Hepatocyte (in vitro differentiated cells): ENCODE results near the gene ZMIZ1. TPM values are rescaled to one million over a fixed set of nuclear protein-coding genes. Genes with fewer than 3 reads are reported as not detected.
A peak's percentile ranks its signal among the peaks of the same experiment; 100 is the strongest.

Experiments
- DNase-seq: peaks from one replicate; pipeline ENCODE4 v3.0.0-alpha.2; 2016; ENCODE audit warnings: low spot score
- H2AFZ ChIP-seq: fragments of 200-600 bp; sonication (generic); 2 replicates; pipeline ENCODE4 v1.6.0; 2016; ENCODE audit warnings: antibody characterized with exemption, mild to moderate bottlenecking
- H3K27ac ChIP-seq: fragments of 200-600 bp; sonication (generic); 2 replicates; pipeline ENCODE4 v1.5.1; 2016; ENCODE audit warnings: mild to moderate bottlenecking
- H3K27me3 ChIP-seq: fragments of 200-600 bp; sonication (generic); 2 replicates; pipeline ENCODE4 v1.6.1; 2016
- H3K36me3 ChIP-seq: fragments of 200-600 bp; sonication (generic); replicated peaks from 2 replicates; pipeline ENCODE4 v1.5.1; 2016; ENCODE audit warnings: low read depth; ENCODE audit not compliant: insufficient read depth
- H3K4me1 ChIP-seq: fragments of 200-600 bp; sonication (generic); 2 replicates; pipeline ENCODE4 v1.5.1; 2016; ENCODE audit warnings: mild to moderate bottlenecking, moderate library complexity; ENCODE audit not compliant: insufficient read depth
- H3K4me2 ChIP-seq: fragments of 200-600 bp; sonication (generic); 2 replicates; pipeline ENCODE4 v1.6.0; 2016
- H3K4me3 ChIP-seq: fragments of 200-600 bp; sonication (generic); 2 replicates; pipeline ENCODE4 v1.5.1; 2016; ENCODE audit warnings: mild to moderate bottlenecking
- H3K79me2 ChIP-seq: fragments of 200-600 bp; sonication (generic); 2 replicates; pipeline ENCODE4 v1.6.0; 2017; ENCODE audit warnings: mild to moderate bottlenecking
- H3K9me2 ChIP-seq: fragments of 200-600 bp; sonication (generic); replicated peaks from 2 replicates; pipeline ENCODE4 v1.6.0; 2017; ENCODE audit warnings: mild to moderate bottlenecking; ENCODE audit not compliant: insufficient read depth
- H3K9me3 ChIP-seq: fragments of 200-600 bp; sonication (generic); 2 replicates; pipeline ENCODE4 v1.5.1; 2016; ENCODE audit warnings: low read depth, mild to moderate bottlenecking
- H4K20me1 ChIP-seq: fragments of 200-600 bp; sonication (generic); 2 replicates; pipeline ENCODE4 v1.6.0; 2016; ENCODE audit warnings: mild to moderate bottlenecking; ENCODE audit not compliant: insufficient read depth, poor library complexity, severe bottlenecking
- CTCF ChIP-seq: fragments of 200-600 bp; sonication (generic); IDR thresholded peaks from 2 replicates; pipeline ENCODE4 v1.5.1; 2016; ENCODE audit warnings: antibody characterized with exemption, mild to moderate bottlenecking; ENCODE audit not compliant: poor library complexity
- EZH2 ChIP-seq: fragments of 200-600 bp; sonication (generic); IDR thresholded peaks from 2 replicates; pipeline ENCODE4 v1.6.1; 2016; ENCODE audit warnings: antibody characterized with exemption, mild to moderate bottlenecking, borderline replicate concordance
- EZH2phosphoT487 ChIP-seq: fragments of 200-600 bp; sonication (generic); IDR thresholded peaks from one replicate; pipeline ENCODE4 v1.6.1; 2018; ENCODE audit warnings: antibody characterized with exemption, mild to moderate bottlenecking, low read depth, moderate library complexity; ENCODE audit not compliant: unreplicated experiment, severe bottlenecking
- WGBS: methylation state at CpG from one replicate; pipeline ENCODE4 v1.1.6; 2016; ENCODE audit warnings: low lambda C conversion rate; ENCODE audit errors: missing lambda C conversion rate; 5-methylcytosine and 5-hydroxymethylcytosine counted together
- polyA plus RNA-seq: library from polyadenylated mRNA; unstranded; fragments of >200 nt; fragmentation: Nextera tagmentation; extraction: Ambion mirVana; gene quantifications from 2 replicates; pipeline ENCODE4 v1.2.1, GENCODE V29; 2016
- total RNA-seq: library from RNA; depleted of rRNA; stranded (reverse); fragments of >200 nt; gene quantifications from 2 replicates; pipeline ENCODE4 v1.2.3, GENCODE V29; 2014

Gene ZMIZ1
- total and polyA plus RNA-seq, 2 experiments from 2014 or later = 30.9 to 32.4 TPM

- no peak for DNase-seq
- Histone ChIP-seq H3K4me2 (no peak overlapping the region), H3K27me3 (no peaks in the 10 kb centered on the region), H2AFZ (no peak overlapping the region), H3K4me3 (no peak overlapping the region), H3K36me3 (no peaks in the 10 kb centered on the region), H4K20me1 (peaks cover 62% of the 10 kb centered on the region), H3K27ac (peak overlapping the region; percentile 90), H3K79me2 (peaks cover 82% of the 10 kb centered on the region), H3K9me3 (no peaks in the 10 kb centered on the region), H3K4me1 (peaks cover 39% of the 10 kb centered on the region), H3K9me2 (no peaks in the 10 kb centered on the region)
- TF ChIP-seq CTCF (no peak), EZH2 (no peak), EZH2phosphoT487 (no peak)
- WGBS = 90% methylated on average over 3 of the region's 3 CpGs
These were observed 80.5 kb downstream of the ZMIZ1 start for GRCh38 chr10:79149345-79149661.

- DNase-seq = peak; percentile 52
- H3K4me2 ChIP-seq = no peak overlapping the region
These were observed 81.1 kb downstream of the ZMIZ1 start for GRCh38 chr10:79149662-79150443.

GRCh38 chr10:79150444-79150754 lies 81.6 kb downstream of the ZMIZ1 start:
- Histone ChIP-seq H3K4me1 (peaks cover 46% of the 10 kb centered on the region), H4K20me1 (peaks cover 65% of the 10 kb centered on the region), H3K9me2 (no peaks in the 10 kb centered on the region), H3K27ac (peak overlapping the region; percentile 90), H3K79me2 (peaks cover 81% of the 10 kb centered on the region), H3K27me3 (no peaks in the 10 kb centered on the region), H3K4me3 (no peak overlapping the region), H3K4me2 (no peak overlapping the region), H2AFZ (no peak overlapping the region), H3K36me3 (no peaks in the 10 kb centered on the region), H3K9me3 (no peaks in the 10 kb centered on the region)
- DNase-seq = no peak
- WGBS = 91% methylated on average over 1 of the region's 1 CpG
- TF ChIP-seq EZH2 (no peak), EZH2phosphoT487 (no peak), CTCF (no peak)

More at GRCh38 chr10:79149662-79150443, 81.1 kb downstream of the ZMIZ1 start:
- Histone ChIP-seq H3K36me3 (no peaks in the 10 kb centered on the region), H3K27me3 (no peaks in the 10 kb centered on the region), H3K4me3 (no peak overlapping the region), H2AFZ (no peak overlapping the region), H3K9me2 (no peaks in the 10 kb centered on the region), H3K79me2 (peaks cover 82% of the 10 kb centered on the region), H3K27ac (peak overlapping the region; percentile 90), H3K4me1 (peaks cover 40% of the 10 kb centered on the region), H4K20me1 (peaks cover 67% of the 10 kb centered on the region), H3K9me3 (no peaks in the 10 kb centered on the region)
- WGBS = 82% methylated on average over 22 of the region's 27 CpGs
- no peak for TF ChIP-seq EZH2
- no peak for TF ChIP-seq CTCF
- no peak for TF ChIP-seq EZH2phosphoT487
